Right cardiac atrium (tissue), 5 donors: Measurements from ENCODE around the gene RAD18. TPM values are rescaled to one million over a fixed set of nuclear protein-coding genes. Genes with fewer than 3 reads are reported as not detected.

Source experiments
- ATAC-seq, 2 donors: fragments of 200-7000 bp; cut with Tn5 transposase; one replicate each; pipeline versions ENCODE4 v1.8.0 to v1.9.1; 2020; ENCODE audit warnings: moderate library complexity in 2 of 2, mild to moderate bottlenecking in 1 of 2
- DNase-seq, 3 donors: peaks; one replicate each; pipeline ENCODE4 v3.0.0-alpha.2; 2020
- H3K27ac ChIP-seq: one replicate; pipeline ENCODE4 v1.5.1; 2013; ENCODE audit warnings: mild to moderate bottlenecking, low read length, control low read depth, moderate library complexity
- H3K27me3 ChIP-seq: one replicate; pipeline ENCODE4 v1.6.1; 2013; ENCODE audit not compliant: control insufficient read depth, insufficient read depth
- H3K4me1 ChIP-seq: one replicate; pipeline ENCODE4 v1.6.1; 2013; ENCODE audit warnings: low read length; ENCODE audit not compliant: control insufficient read depth, insufficient read depth
- H3K4me3 ChIP-seq: one replicate; pipeline ENCODE4 v1.5.1; 2013; ENCODE audit warnings: low read length, control low read depth
- H3K9me3 ChIP-seq: one replicate; pipeline ENCODE4 v1.6.1; 2013; ENCODE audit warnings: low read length; ENCODE audit not compliant: control insufficient read depth
- WGBS: extraction: QIAGEN DNeasy Blood & Tissue Kit; methylation state at CpG from one replicate; pipeline ENCODE4 v1.1.7; 2013; 5-methylcytosine and 5-hydroxymethylcytosine counted together
- intact Hi-C, 4 donors: fragments of 100-400 bp; cut with DNase I; formaldehyde crosslinking; loops; one replicate each; pipeline versions ENCODE4 v1.11.0 to v1.14.0; 2022 to 2023
- polyA plus RNA-seq: library from polyadenylated mRNA; stranded (reverse); fragments of 200-250 nt; gene quantifications from one replicate; pipeline ENCODE4 v1.2.3, GENCODE V29; 2013
- total RNA-seq, 4 donors: library from RNA; stranded (reverse); fragmentation: NEBNext Ultra II Directional; extraction: Animal tissue kit (Norgen Biotek cat#: 25700); gene quantifications; one replicate each; pipeline ENCODE4 v1.2.1, GENCODE V29; 2021
- donor health status: healthy with polysubstance abuse.
- donor health status: DM: no; HTN: yes; CAD: no.
- donor health status: DM: no; HTN: no; CAD: no.
- donor health status: DM: no; HTN: yes; CAD: no; lungs with severe emphysema.
- donor health status: DM: yes; HTN: yes; CAD: no.

RAD18 gene
- total and polyA plus RNA-seq, 5 donors: 1.0 to 9.3 (median 3.6) TPM

DNA sequence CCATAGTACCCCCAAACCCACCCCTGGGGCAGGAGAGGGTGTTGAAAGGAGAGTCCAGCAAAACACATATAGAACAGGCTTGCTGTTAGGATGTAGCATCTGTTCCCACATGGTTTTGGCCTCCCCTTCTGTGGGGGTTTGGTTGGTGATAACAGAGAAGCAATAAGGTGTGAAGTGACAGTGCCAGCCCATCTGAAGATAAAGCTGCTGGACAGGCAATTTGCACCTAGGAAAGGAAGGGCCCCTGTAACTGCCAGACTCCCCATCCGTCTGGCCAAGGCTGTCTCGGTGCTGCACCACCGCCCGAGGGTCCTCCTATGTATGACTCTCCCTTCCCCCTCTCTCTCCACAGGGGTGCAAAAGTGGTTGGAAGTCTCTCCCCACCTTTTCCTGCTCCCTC is 99.4 kb downstream of the RAD18 start:
- Histone ChIP-seq H3K9me3 (no peaks in the 10 kb centered on the region), H3K4me3 (no peak overlapping the region), H3K27me3 (no peaks in the 10 kb centered on the region), H3K27ac (no peak overlapping the region), H3K4me1 (no peaks in the 10 kb centered on the region)
- intact Hi-C loops: no loop called here
- WGBS: 72% methylated on average over 4 of the region's 4 CpGs
- ATAC-seq (no peak), DNase-seq (no peak)

DNA sequence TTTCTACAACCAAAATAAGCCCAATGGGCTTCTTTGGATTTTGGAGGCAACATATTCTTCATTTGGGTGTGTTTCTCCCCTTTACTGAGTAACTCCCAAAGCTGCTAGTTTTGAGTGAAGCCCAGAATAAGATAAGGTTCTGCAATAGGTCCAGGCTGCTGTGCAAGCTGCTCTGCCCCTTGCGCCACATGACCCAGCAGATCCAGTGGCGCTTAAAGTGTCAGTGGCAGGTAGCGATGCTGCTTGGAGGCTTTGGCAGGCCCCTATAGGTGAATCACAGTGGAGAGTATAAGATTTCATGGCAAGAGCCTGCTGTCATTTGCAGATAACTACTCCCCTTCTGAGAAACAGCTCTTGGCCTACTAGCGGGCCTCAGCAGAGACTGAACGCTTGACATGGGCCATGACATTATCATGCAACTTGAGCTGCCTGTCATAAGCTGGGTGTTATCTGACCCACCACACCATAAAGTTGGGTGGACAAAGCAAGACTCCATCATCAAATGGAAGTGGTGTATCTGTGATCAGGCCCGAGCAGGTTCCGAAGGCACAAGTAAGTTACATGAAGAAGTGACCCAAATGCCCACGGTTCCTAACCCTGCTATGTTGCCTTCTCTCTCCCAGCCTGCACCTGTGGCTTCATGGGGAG is 105.4 kb downstream of the RAD18 start:
- ATAC-seq (no peak), DNase-seq (no peak)
- 95% methylated on average over 8 of the region's 8 CpGs for WGBS
- no peaks in the 10 kb centered on the region for H3K27me3 ChIP-seq
- H3K9me3 ChIP-seq: no peaks in the 10 kb centered on the region
- no peak overlapping the region for H3K27ac ChIP-seq
- H3K4me3 ChIP-seq: no peak overlapping the region
- intact Hi-C loops: no loop called here
- no peaks in the 10 kb centered on the region for H3K4me1 ChIP-seq

DNA sequence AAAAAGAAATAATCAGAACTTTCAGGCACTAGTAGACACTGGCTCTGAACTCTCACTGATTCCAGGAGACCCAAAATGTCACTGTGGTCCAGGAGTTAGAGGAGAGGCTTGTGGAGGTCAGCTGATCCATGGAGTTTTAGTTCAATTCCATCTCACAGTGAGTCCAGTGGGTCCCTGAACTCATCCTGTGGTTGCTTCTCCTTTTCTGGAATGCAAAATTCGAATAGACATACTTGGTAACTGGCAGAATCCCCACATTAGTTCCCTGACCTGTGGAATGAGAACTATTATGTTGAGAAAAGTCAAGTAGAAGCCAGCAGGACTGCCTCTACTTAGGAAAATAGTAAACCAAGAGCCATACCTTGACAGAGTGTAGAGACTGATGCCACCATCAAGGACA is 106.6 kb downstream of the RAD18 start:
- H3K4me1 ChIP-seq: no peaks in the 10 kb centered on the region
- no peak overlapping the region for H3K4me3 ChIP-seq
- no peak for ATAC-seq
- WGBS: 75% methylated on average over 1 of the region's 1 CpG
- no peak overlapping the region for H3K27ac ChIP-seq
- no peaks in the 10 kb centered on the region for H3K27me3 ChIP-seq
- intact Hi-C loops: no loop called here
- H3K9me3 ChIP-seq: no peaks in the 10 kb centered on the region
- DNase-seq: no peak

DNA sequence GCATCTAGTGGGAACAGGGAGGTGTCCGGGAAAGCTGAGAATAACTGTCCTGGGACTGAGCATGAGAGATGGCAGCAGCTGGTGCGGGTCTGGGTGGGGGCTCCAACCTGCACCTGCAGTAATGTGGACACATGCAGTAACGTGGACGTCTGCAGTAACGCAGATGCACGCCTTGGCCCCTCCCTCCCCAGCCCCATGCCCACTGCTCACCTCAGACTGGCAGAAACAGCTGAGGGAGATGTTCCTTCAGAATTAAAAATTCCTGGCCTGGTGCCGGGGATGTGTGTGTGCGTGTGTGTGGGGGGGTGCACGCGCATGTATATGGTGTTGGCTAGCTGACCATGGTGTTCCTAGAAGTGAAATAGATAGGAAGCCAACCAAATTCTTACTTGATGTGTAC is 107.2 kb downstream of the RAD18 start:
- no peaks in the 10 kb centered on the region for H3K9me3 ChIP-seq
- H3K27ac ChIP-seq: no peak overlapping the region
- WGBS: 95% methylated on average over 10 of the region's 10 CpGs
- no peak overlapping the region for H3K4me3 ChIP-seq
- no peak for ATAC-seq
- H3K4me1 ChIP-seq: no peaks in the 10 kb centered on the region
- no peak for DNase-seq
- intact Hi-C loops: no loop called here
- no peaks in the 10 kb centered on the region for H3K27me3 ChIP-seq

DNA sequence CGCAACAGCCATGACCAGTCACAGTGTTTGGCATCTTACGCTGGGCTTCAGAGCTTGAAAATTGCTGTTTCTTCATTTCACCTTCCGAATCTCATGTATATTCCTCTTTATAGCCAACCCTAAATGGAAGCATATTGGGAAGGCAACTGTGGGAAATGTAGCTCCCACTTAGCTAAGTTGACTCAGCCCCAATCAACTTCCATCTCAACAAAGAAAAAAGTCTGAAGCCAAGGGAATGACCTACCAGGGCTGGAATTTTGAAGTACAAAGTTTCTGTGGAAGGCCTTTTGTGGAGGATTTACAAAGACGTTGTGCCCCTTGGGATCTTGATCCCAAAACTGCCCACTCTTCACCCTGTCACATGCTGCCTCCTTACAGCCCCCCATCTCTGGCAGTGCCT is 108.6 kb downstream of the RAD18 start:
- ATAC-seq: no peak
- DNase-seq: no peak
- H3K27ac ChIP-seq: no peak overlapping the region
- intact Hi-C loops: no loop called here
- H3K4me1 ChIP-seq: no peaks in the 10 kb centered on the region
- 91% methylated on average over 4 of the region's 4 CpGs for WGBS
- H3K9me3 ChIP-seq: no peaks in the 10 kb centered on the region
- H3K27me3 ChIP-seq: no peaks in the 10 kb centered on the region
- no peak overlapping the region for H3K4me3 ChIP-seq

DNA sequence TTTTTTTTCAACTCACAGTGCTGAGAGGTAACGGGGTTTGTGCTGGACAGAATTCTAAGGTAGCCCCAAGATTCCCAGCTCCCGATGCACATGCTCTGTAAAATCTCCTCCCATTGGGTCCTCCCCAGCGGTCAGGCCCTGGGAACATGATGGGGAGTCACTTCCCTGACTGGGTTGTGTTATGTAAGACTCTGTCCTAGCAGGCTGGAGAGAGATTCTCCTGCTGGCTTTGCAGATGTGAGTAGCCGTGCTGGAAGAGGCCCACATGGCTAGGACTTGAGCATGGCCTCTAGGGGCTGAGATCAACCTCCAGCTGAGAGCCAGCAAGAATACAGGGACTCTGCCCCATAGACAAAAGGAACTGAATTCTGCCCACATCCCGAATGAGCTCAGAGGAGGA is 110.2 kb downstream of the RAD18 start:
- ATAC-seq: peak; percentile 24 to 37
- intact Hi-C loops: no loop called here
- Histone ChIP-seq H3K9me3 (no peaks in the 10 kb centered on the region), H3K4me3 (no peak overlapping the region), H3K27ac (no peak overlapping the region), H3K4me1 (peaks cover 2% of the 10 kb centered on the region), H3K27me3 (no peaks in the 10 kb centered on the region)
- WGBS: 74% methylated on average over 5 of the region's 5 CpGs
- DNase-seq: peak in 1 of 3 donors; percentile 23

DNA sequence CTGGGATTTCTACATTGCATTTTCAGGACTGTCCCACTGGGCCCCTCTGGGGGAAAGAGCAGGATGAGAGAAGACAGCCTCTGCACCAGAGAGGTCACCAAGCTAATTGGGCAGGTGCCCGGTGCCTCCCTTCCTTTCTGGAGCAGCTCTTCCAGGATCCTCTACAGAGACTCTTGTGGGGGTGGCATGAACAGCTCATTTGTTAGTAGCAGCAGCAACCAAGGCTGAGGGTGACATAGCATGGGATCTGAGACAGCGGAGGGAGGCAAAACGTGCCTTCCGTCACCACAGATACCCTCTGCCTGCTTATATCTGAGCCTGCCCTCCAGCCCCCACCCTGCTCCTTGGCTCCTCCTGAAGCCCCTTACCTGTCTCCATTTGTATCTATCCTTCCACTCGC is 110.8 kb downstream of the RAD18 start:
- ATAC-seq (no peak), DNase-seq (no peak)
- intact Hi-C loops: no loop called here
- Histone ChIP-seq H3K27me3 (no peaks in the 10 kb centered on the region), H3K4me1 (peaks cover 2% of the 10 kb centered on the region), H3K4me3 (no peak overlapping the region), H3K27ac (no peak overlapping the region), H3K9me3 (no peaks in the 10 kb centered on the region)
- WGBS: 94% methylated on average over 5 of the region's 5 CpGs

DNA sequence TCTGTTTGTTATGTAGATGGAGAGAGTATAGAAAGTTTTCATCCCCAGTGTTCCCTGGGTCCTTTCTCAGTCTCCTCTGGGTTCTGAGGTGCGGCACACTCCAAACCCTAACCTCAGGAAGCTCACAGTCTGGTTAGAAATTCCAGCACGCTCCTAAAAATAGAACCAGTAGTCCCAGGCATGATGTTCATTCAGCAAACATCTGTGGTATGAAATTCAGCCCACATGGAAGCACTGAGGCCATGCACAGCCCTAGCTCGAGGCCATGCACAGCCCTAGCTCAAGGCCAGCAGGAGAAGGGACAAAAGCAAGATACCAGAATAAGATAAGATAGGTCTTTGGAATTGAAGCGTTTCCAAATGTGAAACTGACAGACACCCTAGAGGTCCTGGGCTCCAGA is 111.6 kb downstream of the RAD18 start:
- no peak for DNase-seq
- 50% methylated on average over 4 of the region's 4 CpGs for WGBS
- ATAC-seq: peak in 1 of 2 donors; percentile 63
- no peak overlapping the region for H3K4me3 ChIP-seq
- H3K4me1 ChIP-seq: peaks cover 2% of the 10 kb centered on the region
- H3K9me3 ChIP-seq: no peaks in the 10 kb centered on the region
- no peak overlapping the region for H3K27ac ChIP-seq
- intact Hi-C loops: no loop called here
- no peaks in the 10 kb centered on the region for H3K27me3 ChIP-seq

DNA sequence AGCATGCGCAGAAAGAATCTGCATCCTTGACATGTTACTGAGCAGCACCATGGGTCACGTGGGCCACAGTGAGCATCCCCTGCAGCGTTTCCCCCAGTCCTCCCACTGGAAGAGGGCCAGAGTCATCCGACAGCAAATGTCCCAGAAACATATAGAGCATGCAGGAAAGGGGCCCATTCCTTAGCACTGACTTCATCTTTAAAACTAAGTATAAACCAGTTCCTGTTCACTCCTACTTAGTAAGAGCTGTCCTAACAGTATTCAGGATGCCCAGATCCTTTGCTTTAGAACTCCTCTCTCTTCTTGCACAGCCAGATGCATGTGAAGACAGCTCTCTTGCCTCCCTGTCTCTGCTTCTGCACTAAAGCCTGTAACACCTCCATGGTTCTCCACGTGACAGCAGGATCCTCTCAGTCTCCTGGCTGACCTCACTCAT is 114.6 kb downstream of the RAD18 start:
- intact Hi-C loops: no loop called here
- H3K27me3 ChIP-seq: no peaks in the 10 kb centered on the region
- ATAC-seq: peak in 1 of 2 donors; percentile 54
- H3K27ac ChIP-seq: no peak overlapping the region
- H3K4me3 ChIP-seq: no peak overlapping the region
- H3K4me1 ChIP-seq: peaks cover 2% of the 10 kb centered on the region
- H3K9me3 ChIP-seq: no peaks in the 10 kb centered on the region
- no peak for DNase-seq
- WGBS: 32% methylated on average over 5 of the region's 5 CpGs

DNA sequence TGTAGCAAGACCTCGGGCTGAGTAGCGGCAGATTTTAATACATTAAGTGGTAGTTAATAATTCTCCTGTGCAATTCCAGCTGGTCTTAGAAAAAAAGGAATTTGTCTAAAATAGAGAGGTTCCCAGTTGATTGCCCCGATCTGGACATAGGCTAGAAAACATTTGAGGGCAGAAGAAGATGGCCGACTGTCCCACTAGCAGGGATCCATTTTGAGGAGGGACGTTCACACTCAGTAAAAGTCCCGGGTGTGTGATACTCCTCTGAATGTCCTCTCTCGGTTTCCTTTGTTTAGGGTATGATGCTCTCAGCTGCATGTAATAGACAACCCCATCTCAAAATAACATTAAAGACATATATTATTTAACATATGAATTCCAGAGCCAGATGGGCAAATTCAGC is 116.0 kb downstream of the RAD18 start:
- Histone ChIP-seq H3K9me3 (no peaks in the 10 kb centered on the region), H3K4me1 (peaks cover 2% of the 10 kb centered on the region), H3K27ac (no peak overlapping the region), H3K4me3 (no peak overlapping the region), H3K27me3 (no peaks in the 10 kb centered on the region)
- intact Hi-C loops: no loop called here
- DNase-seq (no peak), ATAC-seq (no peak)
- WGBS: 97% methylated on average over 7 of the region's 7 CpGs

DNA sequence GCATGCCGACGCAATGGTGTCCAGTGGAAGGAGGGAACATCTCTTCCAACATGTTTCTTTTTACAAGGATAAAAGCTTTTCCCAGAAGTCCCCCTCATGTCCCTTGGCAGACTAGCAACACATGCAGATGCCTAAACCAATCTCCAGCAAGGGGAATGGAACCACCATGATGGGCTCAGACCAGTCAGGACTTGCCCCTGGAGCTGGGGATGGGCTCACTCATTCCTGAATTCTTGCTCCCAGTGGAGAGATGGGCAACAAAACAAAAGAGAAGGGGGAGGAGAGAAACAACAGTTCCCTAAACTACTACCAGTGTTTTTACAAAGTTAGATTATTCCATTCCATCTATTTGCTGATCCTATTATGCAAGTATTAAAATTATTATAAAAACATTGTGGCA is 117.1 kb downstream of the RAD18 start:
- no peak for ATAC-seq
- Histone ChIP-seq H3K4me3 (no peak overlapping the region), H3K4me1 (peaks cover 2% of the 10 kb centered on the region), H3K9me3 (no peaks in the 10 kb centered on the region), H3K27ac (no peak overlapping the region), H3K27me3 (no peaks in the 10 kb centered on the region)
- DNase-seq: no peak
- WGBS: 96% methylated on average over 2 of the region's 2 CpGs
- intact Hi-C loops: no loop called here

DNA sequence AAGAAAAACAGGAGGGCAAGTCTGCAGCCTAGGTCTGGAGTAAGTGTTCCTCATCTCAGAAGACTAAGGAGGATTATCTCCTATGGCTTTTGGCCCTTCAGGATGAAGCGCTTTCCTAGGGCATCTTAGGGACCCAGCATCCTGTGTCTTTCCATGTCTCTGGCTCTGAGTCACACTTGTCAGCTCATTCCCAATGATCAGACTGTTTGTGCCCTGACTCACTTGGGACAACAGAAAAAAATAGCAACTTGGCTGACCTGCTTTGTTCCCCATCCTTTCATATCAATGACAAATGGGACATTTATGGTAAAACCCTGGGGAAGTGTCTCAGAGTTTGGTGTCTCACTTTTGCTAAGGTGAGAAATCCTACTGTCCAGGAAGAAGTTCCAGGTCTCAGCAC is 117.6 kb downstream of the RAD18 start:
- H3K4me1 ChIP-seq: peaks cover 2% of the 10 kb centered on the region
- no peaks in the 10 kb centered on the region for H3K27me3 ChIP-seq
- intact Hi-C loops: no loop called here
- DNase-seq (no peak), ATAC-seq (no peak)
- no peaks in the 10 kb centered on the region for H3K9me3 ChIP-seq
- no peak overlapping the region for H3K4me3 ChIP-seq
- no peak overlapping the region for H3K27ac ChIP-seq
- 86% methylated on average over 1 of the region's 1 CpG for WGBS
